H9 (cell line): ENCODE data around the gene ALOX12B. TPM values are rescaled to one million over a fixed set of nuclear protein-coding genes. Genes with fewer than 3 reads are reported as not detected.
"Not testable (repeated sequence)": the region's sequence is repeated elsewhere in the genome, so short reads cannot be mapped to it uniquely, and the experiment has no call there.

Experiments
- DNase-seq: peaks from one replicate; pipeline ENCODE4 v3.0.0-alpha.2; 2017
- H2AFZ ChIP-seq: one replicate; pipeline ENCODE4 v1.6.1; 2013; ENCODE audit warnings: mild to moderate bottlenecking, low read length, control low read depth, moderate library complexity
- H2AK5ac ChIP-seq: 2 replicates; pipeline ENCODE4 v1.6.1; 2013; ENCODE audit warnings: low read length, control low read depth, mixed read lengths; ENCODE audit not compliant: insufficient read length
- H2BK120ac ChIP-seq: one replicate; pipeline ENCODE4 v1.6.1; 2013; ENCODE audit warnings: low read depth, mild to moderate bottlenecking, low read length, control low read depth, inconsistent platforms; ENCODE audit not compliant: poor library complexity, severe bottlenecking
- H2BK12ac ChIP-seq: 2 replicates; pipeline ENCODE4 v1.6.1; 2013; ENCODE audit warnings: low read length, control low read depth, mixed read lengths, low read depth; ENCODE audit not compliant: insufficient read length
- H2BK15ac ChIP-seq: 2 replicates; pipeline ENCODE4 v1.6.1; 2013; ENCODE audit warnings: low read depth, low read length, control low read depth
- H2BK20ac ChIP-seq: one replicate; pipeline ENCODE4 v1.6.1; 2013; ENCODE audit warnings: low read depth, mild to moderate bottlenecking, low read length, control low read depth, inconsistent platforms; ENCODE audit not compliant: poor library complexity, severe bottlenecking
- H2BK5ac ChIP-seq: 2 replicates; pipeline ENCODE4 v1.6.1; 2013; ENCODE audit warnings: low read length, control low read depth, mixed read lengths; ENCODE audit not compliant: insufficient read length
- H3K14ac ChIP-seq: 2 replicates; pipeline ENCODE4 v1.6.1; 2013; ENCODE audit warnings: low read length, control low read depth; ENCODE audit not compliant: insufficient read depth
- H3K18ac ChIP-seq: 2 replicates; pipeline ENCODE4 v1.6.1; 2013; ENCODE audit warnings: low read depth, mild to moderate bottlenecking, mixed read lengths, low read length, control low read depth; ENCODE audit not compliant: insufficient read length
- H3K23ac ChIP-seq: 2 replicates; pipeline ENCODE4 v1.6.1; 2013; ENCODE audit warnings: low read length, control low read depth, mixed read lengths, low read depth; ENCODE audit not compliant: insufficient read length
- H3K23me2 ChIP-seq: 2 replicates; pipeline ENCODE4 v1.6.1; 2013; ENCODE audit warnings: low read depth, mild to moderate bottlenecking, mixed read lengths, low read length, control low read depth; ENCODE audit not compliant: insufficient read length, poor library complexity, severe bottlenecking
- H3K27ac ChIP-seq: 2 replicates; pipeline ENCODE4 v1.5.1; 2013; ENCODE audit warnings: low read length, control low read depth, mixed read lengths, low read depth; ENCODE audit not compliant: insufficient read length
- H3K27me3 ChIP-seq: 2 replicates; pipeline ENCODE4 v1.6.1; 2013; ENCODE audit warnings: low read length, control low read depth, inconsistent platforms; ENCODE audit not compliant: insufficient read depth
- H3K4ac ChIP-seq: 2 replicates; pipeline ENCODE4 v1.6.1; 2013; ENCODE audit warnings: low read depth, mild to moderate bottlenecking, control low read depth, inconsistent platforms, low read length, moderate library complexity
- H3K4me1 ChIP-seq: 2 replicates; pipeline ENCODE4 v1.6.1; 2013; ENCODE audit warnings: low read length, control low read depth, inconsistent platforms; ENCODE audit not compliant: insufficient read depth
- H3K4me2 ChIP-seq: 2 replicates; pipeline ENCODE4 v1.6.1; 2013; ENCODE audit warnings: low read length, control low read depth, mixed read lengths; ENCODE audit not compliant: insufficient read length, insufficient read depth
- H3K56ac ChIP-seq: 2 replicates; pipeline ENCODE4 v1.6.1; 2013; ENCODE audit warnings: low read depth, mild to moderate bottlenecking, mixed read lengths, low read length, control low read depth; ENCODE audit not compliant: insufficient read length
- H3K79me1 ChIP-seq: 2 replicates; pipeline ENCODE4 v1.6.1; 2013; ENCODE audit warnings: low read depth, mild to moderate bottlenecking, moderate library complexity, low read length, control low read depth, inconsistent platforms; ENCODE audit not compliant: insufficient read depth, poor library complexity, severe bottlenecking
- H3K79me2 ChIP-seq: 2 replicates; pipeline ENCODE4 v1.6.1; 2013; ENCODE audit warnings: low read length, control low read depth, inconsistent platforms; ENCODE audit not compliant: insufficient read depth
- H3K9ac ChIP-seq: 2 replicates; pipeline ENCODE4 v1.6.1; 2013; ENCODE audit warnings: low read length, control low read depth, mixed read lengths; ENCODE audit not compliant: insufficient read length; ENCODE audit errors: extremely low read depth
- H3K9me3 ChIP-seq: one replicate; pipeline ENCODE4 v1.6.1; 2013; ENCODE audit warnings: low read depth, low read length, inconsistent platforms; ENCODE audit not compliant: control insufficient read depth
- H3T11ph ChIP-seq: one replicate; pipeline ENCODE4 v1.6.1; 2013; ENCODE audit warnings: mild to moderate bottlenecking, low read length, control low read depth, inconsistent platforms
- H4K20me1 ChIP-seq: one replicate; pipeline ENCODE4 v1.6.1; 2013; ENCODE audit not compliant: control insufficient read depth, insufficient read length, insufficient read depth
- H4K5ac ChIP-seq: 2 replicates; pipeline ENCODE4 v1.6.1; 2013; ENCODE audit warnings: low read depth, mild to moderate bottlenecking, mixed read lengths, low read length, control low read depth; ENCODE audit not compliant: insufficient read length
- H4K8ac ChIP-seq: replicated peaks from 2 replicates; pipeline ENCODE4 v1.6.1; 2013; ENCODE audit warnings: low read length, control low read depth, mixed read lengths, low read depth; ENCODE audit not compliant: insufficient read length
- H4K91ac ChIP-seq: 2 replicates; pipeline ENCODE4 v1.6.1; 2013; ENCODE audit warnings: low read depth, mild to moderate bottlenecking, moderate library complexity, mixed read lengths, low read length, control low read depth; ENCODE audit not compliant: insufficient read length
- H3K27ac Mint-ChIP-seq, 3 experiments: 2 replicates in 2 of 3; 3 replicates in 1 of 3; pipeline ENCODE4 v1.8.0; 2020 to 2021; ENCODE audit warnings: mixed read lengths in 3 of 3, mild to moderate bottlenecking in 1 of 3, moderate library complexity in 1 of 3
- H3K27me3 Mint-ChIP-seq: 2 replicates; pipeline ENCODE4 v1.8.0; 2021; ENCODE audit warnings: low read depth, mild to moderate bottlenecking, moderate library complexity, mixed read lengths
- H3K36me3 Mint-ChIP-seq, 3 experiments: 2 replicates in 2 of 3; 3 replicates in 1 of 3; pipeline ENCODE4 v1.8.0; 2020 to 2021; ENCODE audit warnings: low read depth in 3 of 3, mixed read lengths in 3 of 3; ENCODE audit not compliant: insufficient read depth in 1 of 3
- H3K4me1 Mint-ChIP-seq, 2 experiments: 2 replicates each; pipeline ENCODE4 v1.8.0; 2020; ENCODE audit warnings: mixed read lengths in 2 of 2
- H3K4me3 Mint-ChIP-seq, 2 experiments: 2 replicates in 1 of 2; 3 replicates in 1 of 2; pipeline ENCODE4 v1.8.0; 2020 to 2021; ENCODE audit warnings: mild to moderate bottlenecking in 2 of 2, mixed read lengths in 2 of 2, moderate library complexity in 1 of 2
- H3K9me3 Mint-ChIP-seq, 2 experiments: 2 replicates in 1 of 2; 3 replicates in 1 of 2; pipeline ENCODE4 v1.8.0; 2020; ENCODE audit warnings: mild to moderate bottlenecking in 2 of 2, mixed read lengths in 2 of 2, moderate library complexity in 1 of 2
- WGBS: extraction: QIAGEN DNeasy Blood & Tissue Kit; methylation state at CpG from one replicate; pipeline ENCODE4 v1.1.7; 2013; ENCODE audit warnings: missing lambda C conversion rate, low lambda C conversion rate, mixed read lengths; ENCODE audit not compliant: insufficient read length; ENCODE audit errors: extremely low coverage; 5-methylcytosine and 5-hydroxymethylcytosine counted together
- total RNA-seq: library from RNA; stranded (reverse); gene quantifications from 2 replicates; pipeline ENCODE4 v1.2.1, GENCODE V29; 2021
- TF ChIP-seq, protein P1 (sequence below): fragments of 200-600 bp; sonication (generic); conservative IDR thresholded peaks from 3 replicates; pipeline ENCODE4 v1.8.0; 2021; ENCODE audit warnings: antibody characterized with exemption, mild to moderate bottlenecking

ALOX12B gene
- total RNA-seq, 1 experiment from 2014 or later, result 1.2 TPM

DNA sequence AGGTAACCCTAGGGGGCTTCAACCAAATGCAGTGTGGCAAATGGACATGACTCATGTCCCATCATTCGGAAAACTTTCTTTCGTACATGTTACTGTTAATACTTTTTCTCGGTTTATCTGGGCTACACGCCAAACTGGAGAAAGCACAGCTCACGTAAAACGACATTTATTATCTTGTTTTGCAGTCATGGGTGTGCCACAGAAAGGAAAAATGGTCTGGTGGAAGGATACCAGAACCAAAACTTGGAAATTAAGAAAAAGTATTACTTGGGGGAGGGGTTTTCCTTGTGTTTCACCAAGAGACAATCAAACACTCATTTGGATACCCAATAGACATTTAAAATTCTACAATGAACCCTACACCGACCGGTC lies 25.1 kb downstream of the ALOX12B start:
- Mint-ChIP-seq H3K4me1 (peaks cover 44 to 48% of the 10 kb centered on the region in 2 experiments), H3K9me3 (no peaks in the 10 kb centered on the region), H3K27me3 (peaks cover 79% of the 10 kb centered on the region), H3K4me3 (peak overlapping the region; percentile 46 to 61), H3K36me3 (no peaks in the 10 kb centered on the region), H3K27ac (no peak overlapping the region)
- DNase-seq, result no peak
- H2BK120ac ChIP-seq, result no peak overlapping the region
- H2BK12ac ChIP-seq, result no peak overlapping the region
- no peak overlapping the region for H3K27ac ChIP-seq
- H3K56ac ChIP-seq, result no peak overlapping the region
- H3K27me3 ChIP-seq, result peaks cover 13% of the 10 kb centered on the region; the same call in 1 of the 2 replicates
- H3K4me1 ChIP-seq, result peaks cover 3% of the 10 kb centered on the region; the same call in 1 of the 2 replicates
- H4K5ac ChIP-seq, result no peak overlapping the region
- no peaks in the 10 kb centered on the region for H3K9me3 ChIP-seq
- H4K8ac ChIP-seq, result no peak overlapping the region
- no peak overlapping the region for H3K23ac ChIP-seq
- H2BK20ac ChIP-seq, result no peak overlapping the region
- no CpG with 5 or more reads among the region's 8 CpGs for WGBS
- no peak overlapping the region for H2AFZ ChIP-seq
- H3K4me2 ChIP-seq, result peak overlapping the region; percentile 49
- no peak overlapping the region for H3T11ph ChIP-seq
- TF ChIP-seq, protein P1, sequence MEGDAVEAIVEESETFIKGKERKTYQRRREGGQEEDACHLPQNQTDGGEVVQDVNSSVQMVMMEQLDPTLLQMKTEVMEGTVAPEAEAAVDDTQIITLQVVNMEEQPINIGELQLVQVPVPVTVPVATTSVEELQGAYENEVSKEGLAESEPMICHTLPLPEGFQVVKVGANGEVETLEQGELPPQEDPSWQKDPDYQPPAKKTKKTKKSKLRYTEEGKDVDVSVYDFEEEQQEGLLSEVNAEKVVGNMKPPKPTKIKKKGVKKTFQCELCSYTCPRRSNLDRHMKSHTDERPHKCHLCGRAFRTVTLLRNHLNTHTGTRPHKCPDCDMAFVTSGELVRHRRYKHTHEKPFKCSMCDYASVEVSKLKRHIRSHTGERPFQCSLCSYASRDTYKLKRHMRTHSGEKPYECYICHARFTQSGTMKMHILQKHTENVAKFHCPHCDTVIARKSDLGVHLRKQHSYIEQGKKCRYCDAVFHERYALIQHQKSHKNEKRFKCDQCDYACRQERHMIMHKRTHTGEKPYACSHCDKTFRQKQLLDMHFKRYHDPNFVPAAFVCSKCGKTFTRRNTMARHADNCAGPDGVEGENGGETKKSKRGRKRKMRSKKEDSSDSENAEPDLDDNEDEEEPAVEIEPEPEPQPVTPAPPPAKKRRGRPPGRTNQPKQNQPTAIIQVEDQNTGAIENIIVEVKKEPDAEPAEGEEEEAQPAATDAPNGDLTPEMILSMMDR, result no peak
- H3K9ac ChIP-seq, result no peak overlapping the region
- no peaks in the 10 kb centered on the region for H3K79me1 ChIP-seq
- H3K14ac ChIP-seq, result no peak overlapping the region
- H3K4ac ChIP-seq, result no peak overlapping the region
- H2BK15ac ChIP-seq, result no peak overlapping the region
- no peak overlapping the region for H2AK5ac ChIP-seq
- no peaks in the 10 kb centered on the region for H3K79me2 ChIP-seq
- H3K23me2 ChIP-seq, result peaks cover 10% of the 10 kb centered on the region
- no peak overlapping the region for H2BK5ac ChIP-seq
- no peak overlapping the region for H4K91ac ChIP-seq
- no peak overlapping the region for H3K18ac ChIP-seq
- no peaks in the 10 kb centered on the region for H4K20me1 ChIP-seq

DNA sequence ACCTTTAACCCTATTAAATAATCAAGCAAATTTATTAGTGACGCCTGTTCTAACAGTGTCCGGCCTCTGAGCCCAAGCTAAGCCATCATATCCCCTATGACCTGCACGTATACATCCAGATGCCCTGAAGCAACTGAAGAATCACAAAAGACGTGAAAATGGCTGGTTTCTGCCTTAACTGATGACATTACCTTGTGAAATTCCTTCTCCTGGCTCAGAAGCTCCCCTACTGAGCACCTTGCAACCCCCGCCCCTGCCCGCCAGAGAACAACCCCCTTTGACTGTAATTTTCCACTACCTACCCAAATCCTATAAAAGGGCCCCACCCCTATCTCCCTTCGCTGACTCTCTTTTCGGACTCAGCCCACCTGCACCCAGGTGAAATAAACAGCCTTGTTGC lies 25.7 kb downstream of the ALOX12B start:
- not testable (repeated sequence) for H3K4ac ChIP-seq, H3T11ph ChIP-seq, H3K23me2 ChIP-seq, H2BK20ac ChIP-seq, H2BK12ac ChIP-seq, H3K79me2 ChIP-seq, H2BK15ac ChIP-seq, H2AK5ac ChIP-seq, H3K9me3 ChIP-seq, H3K79me1 ChIP-seq, H2AFZ ChIP-seq, DNase-seq, H2BK5ac ChIP-seq, H3K9me3 Mint-ChIP-seq, H4K5ac ChIP-seq, H3K23ac ChIP-seq, H4K8ac ChIP-seq, H4K20me1 ChIP-seq, H3K56ac ChIP-seq, H3K4me1 ChIP-seq, H3K36me3 Mint-ChIP-seq, H4K91ac ChIP-seq, H3K27ac ChIP-seq, H3K27ac Mint-ChIP-seq, H2BK120ac ChIP-seq, H3K14ac ChIP-seq, H3K9ac ChIP-seq, H3K18ac ChIP-seq
- Histone ChIP-seq H3K27me3 (peaks cover 13% of the 10 kb centered on the region; the same call in 1 of the 2 replicates), H3K4me2 (peak overlapping the region; percentile 49)
- peaks cover 43 to 44% of the 10 kb centered on the region in 2 experiments for H3K4me1 Mint-ChIP-seq
- peak overlapping the region; percentile 46 to 61 for H3K4me3 Mint-ChIP-seq
- WGBS, result no CpG with 5 or more reads among the region's 8 CpGs
- H3K27me3 Mint-ChIP-seq, result peaks cover 80% of the 10 kb centered on the region
